OCI-LY1 (cell line): ENCODE measurements around the gene C11orf21.

ENCODE experiments used
- H2AFZ ChIP-seq: fragments of 200-600 bp; sonication (generic), shearing (Covaris generic); 2 replicates; pipeline ENCODE4 v1.6.0; 2014; ENCODE audit warnings: antibody characterized with exemption, mild to moderate bottlenecking, low read length
- H3F3A ChIP-seq: fragments of 200-600 bp; sonication (generic), shearing (Covaris generic); 2 replicates; pipeline ENCODE4 v1.6.0; 2014; ENCODE audit warnings: mild to moderate bottlenecking, antibody characterized with exemption, low read length, moderate library complexity; ENCODE audit not compliant: insufficient read depth
- H3K27ac ChIP-seq: fragments of 200-600 bp; sonication (generic); 2 replicates; pipeline ENCODE4 v1.5.1; 2014; ENCODE audit warnings: low read length, mixed run types, mild to moderate bottlenecking, low read depth; ENCODE audit not compliant: poor library complexity, severe bottlenecking
- H3K27me3 ChIP-seq: fragments of 200-600 bp; sonication (generic); 2 replicates; pipeline ENCODE4 v1.6.0; 2014; ENCODE audit warnings: antibody characterized with exemption, mild to moderate bottlenecking, low read length, moderate library complexity; ENCODE audit not compliant: insufficient read depth
- H3K36me3 ChIP-seq: fragments of 200-600 bp; sonication (generic); 2 replicates; pipeline ENCODE4 v1.6.1; 2014; ENCODE audit warnings: mild to moderate bottlenecking, antibody characterized with exemption, low read length, moderate library complexity, mixed read lengths; ENCODE audit not compliant: insufficient read depth
- H3K4me1 ChIP-seq: fragments of 200-600 bp; sonication (generic); 2 replicates; pipeline ENCODE4 v1.5.1; 2014; ENCODE audit warnings: mild to moderate bottlenecking, low read length, moderate library complexity; ENCODE audit not compliant: insufficient read depth, severe bottlenecking
- H3K4me2 ChIP-seq: fragments of 200-600 bp; sonication (generic), shearing (Covaris generic); 2 replicates; pipeline ENCODE4 v1.6.1; 2014; ENCODE audit warnings: low read length
- H3K4me3 ChIP-seq: fragments of 200-600 bp; sonication (generic); 2 replicates; pipeline ENCODE4 v1.5.1; 2014; ENCODE audit warnings: low read length, low read depth, mild to moderate bottlenecking, mixed read lengths; ENCODE audit not compliant: poor library complexity, severe bottlenecking
- H3K79me2 ChIP-seq: fragments of 200-600 bp; shearing (Covaris generic); 2 replicates; pipeline ENCODE4 v1.6.1; 2016; ENCODE audit warnings: mixed run types, low read length, mixed read lengths; ENCODE audit not compliant: insufficient read depth
- H3K9ac ChIP-seq: fragments of 200-600 bp; sonication (generic), shearing (Covaris generic); 2 replicates; pipeline ENCODE4 v1.6.1; 2014; ENCODE audit warnings: mild to moderate bottlenecking, low read length, mixed read lengths
- H3K9me2 ChIP-seq: fragments of 200-600 bp; sonication (generic), shearing (Covaris generic); 2 replicates; pipeline ENCODE4 v1.6.1; 2014; ENCODE audit warnings: low read depth, mild to moderate bottlenecking, low read length, mixed read lengths
- H3K9me3 ChIP-seq: fragments of 200-600 bp; shearing (Covaris generic); 2 replicates; pipeline ENCODE4 v1.6.1; 2014; ENCODE audit warnings: low read length, mixed read lengths
- H4K20me1 ChIP-seq: fragments of 200-600 bp; sonication (generic), shearing (Covaris generic); 2 replicates; pipeline ENCODE4 v1.6.0; 2016; ENCODE audit warnings: mild to moderate bottlenecking, low read length; ENCODE audit not compliant: insufficient read depth
- EZH2 ChIP-seq: fragments of 200-600 bp; sonication (generic), shearing (Covaris generic); IDR thresholded peaks from 2 replicates; pipeline ENCODE4 v1.8.0; 2017; ENCODE audit warnings: borderline replicate concordance, mixed run types, mild to moderate bottlenecking, antibody characterized with exemption, low read length, moderate library complexity, mixed read lengths
- TF ChIP-seq, protein P1 (sequence below): fragments of 200-600 bp; sonication (generic), shearing (Covaris generic); IDR thresholded peaks from 2 replicates; pipeline ENCODE4 v1.5.1; 2017; ENCODE audit warnings: mild to moderate bottlenecking, antibody characterized with exemption, low read length, moderate library complexity, mixed read lengths

Gene C11orf21

DNA sequence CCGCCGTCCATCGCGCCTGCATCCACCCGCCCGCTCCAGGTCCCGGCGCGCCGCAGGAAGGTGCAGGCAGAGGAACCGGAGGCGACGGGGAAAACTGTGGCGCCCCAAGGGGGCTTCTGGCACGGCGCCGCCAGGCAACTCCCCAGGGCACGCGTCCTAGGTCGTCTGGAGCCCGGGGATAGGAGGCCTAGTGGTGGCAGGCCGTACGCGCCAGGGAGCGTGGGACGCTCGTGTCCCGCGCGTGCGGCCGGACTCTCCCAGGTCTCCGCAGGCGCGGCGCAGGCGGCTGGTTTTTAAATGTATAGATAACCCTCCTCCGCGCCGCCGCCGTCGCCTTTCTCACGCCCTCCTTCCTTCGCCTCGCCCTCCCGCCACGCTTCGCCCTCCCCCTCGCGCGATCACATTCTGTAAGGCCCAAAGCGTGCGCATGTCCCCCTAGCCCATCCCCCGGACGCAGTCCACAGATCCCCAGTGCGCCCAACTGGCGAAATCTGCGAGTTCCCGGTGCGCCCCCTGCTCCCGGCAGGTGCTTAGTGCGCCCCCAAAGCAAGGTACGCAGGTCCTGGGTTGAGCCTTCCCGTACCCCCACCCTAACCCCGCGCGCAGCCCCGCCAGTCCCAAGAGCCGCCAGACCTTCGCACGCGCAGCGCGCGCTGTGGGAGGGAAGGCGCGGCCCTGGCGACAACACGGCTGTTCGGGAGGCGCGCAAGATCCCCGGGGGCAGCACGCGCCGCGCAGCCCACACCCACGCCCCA lies 31.2 kb downstream of the C11orf21 start, which contains the start of gene ASCL2:
Gene ASCL2, minus strand, starts transcription at position 267 of the 755 bp plus-strand sequence. Its CDS starts 256 bp downstream, at position 11.
- Histone ChIP-seq H3K4me2 (no peak within 1 kb of the TSS), H3K27ac (no peak within 1 kb of the TSS), H3K9me3 (no peaks in the 10 kb centered on the region), H3K9ac (no peak within 1 kb of the TSS), H3K36me3 (no peaks in the 10 kb centered on the region), H3K4me1 (no peaks in the 10 kb centered on the region), H3K9me2 (no peaks in the 10 kb centered on the region), H3K27me3 (0 out of 2 replicates have a peak, but pooled peaks cover 4% of the 10 kb centered on the region), H3K79me2 (no peaks in the 10 kb centered on the region), H4K20me1 (no peaks in the 10 kb centered on the region), H3K4me3 (no peak within 1 kb of the TSS), H3F3A (no peaks in the 10 kb centered on the region), H2AFZ (no peak within 1 kb of the TSS)
- TF ChIP-seq, protein P1, sequence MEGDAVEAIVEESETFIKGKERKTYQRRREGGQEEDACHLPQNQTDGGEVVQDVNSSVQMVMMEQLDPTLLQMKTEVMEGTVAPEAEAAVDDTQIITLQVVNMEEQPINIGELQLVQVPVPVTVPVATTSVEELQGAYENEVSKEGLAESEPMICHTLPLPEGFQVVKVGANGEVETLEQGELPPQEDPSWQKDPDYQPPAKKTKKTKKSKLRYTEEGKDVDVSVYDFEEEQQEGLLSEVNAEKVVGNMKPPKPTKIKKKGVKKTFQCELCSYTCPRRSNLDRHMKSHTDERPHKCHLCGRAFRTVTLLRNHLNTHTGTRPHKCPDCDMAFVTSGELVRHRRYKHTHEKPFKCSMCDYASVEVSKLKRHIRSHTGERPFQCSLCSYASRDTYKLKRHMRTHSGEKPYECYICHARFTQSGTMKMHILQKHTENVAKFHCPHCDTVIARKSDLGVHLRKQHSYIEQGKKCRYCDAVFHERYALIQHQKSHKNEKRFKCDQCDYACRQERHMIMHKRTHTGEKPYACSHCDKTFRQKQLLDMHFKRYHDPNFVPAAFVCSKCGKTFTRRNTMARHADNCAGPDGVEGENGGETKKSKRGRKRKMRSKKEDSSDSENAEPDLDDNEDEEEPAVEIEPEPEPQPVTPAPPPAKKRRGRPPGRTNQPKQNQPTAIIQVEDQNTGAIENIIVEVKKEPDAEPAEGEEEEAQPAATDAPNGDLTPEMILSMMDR: no peak
- TF ChIP-seq EZH2: no peak

DNA sequence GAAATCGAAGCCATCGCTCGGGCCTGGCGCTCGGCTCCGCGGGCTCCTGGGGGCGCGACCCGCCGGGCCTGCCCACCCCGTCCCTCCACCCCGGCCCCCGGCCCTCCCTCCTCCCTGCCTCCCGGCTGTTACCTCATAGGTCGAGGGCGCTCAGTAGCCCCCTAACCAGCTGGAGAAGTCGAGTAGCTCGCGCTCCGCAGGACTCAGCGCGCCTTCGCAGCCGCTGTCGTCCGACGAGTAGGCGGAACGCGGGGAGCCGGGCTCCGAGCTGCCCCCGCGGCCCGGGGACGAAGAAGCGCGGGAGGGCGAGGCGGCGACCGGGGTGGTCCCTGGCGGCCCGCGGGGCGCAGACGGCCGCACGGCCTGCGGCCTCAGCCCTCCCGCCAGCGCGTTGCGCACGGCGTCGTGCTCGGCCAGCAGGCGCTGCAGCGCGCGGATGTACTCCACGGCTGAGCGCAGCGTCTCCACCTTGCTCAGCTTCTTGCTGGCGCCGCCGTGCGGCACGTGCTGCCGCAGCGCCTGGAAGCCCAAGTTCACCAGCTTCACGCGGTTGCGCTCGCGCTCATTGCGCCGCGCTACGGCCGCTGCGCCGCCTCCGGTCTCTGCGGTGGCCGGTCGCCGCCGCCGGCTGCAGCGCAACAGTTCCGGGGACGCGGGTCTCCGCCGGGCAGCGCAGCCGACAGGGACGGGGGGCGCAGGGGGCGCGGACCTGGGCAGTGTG lies 32.0 kb downstream of the C11orf21 start:
- Histone ChIP-seq H3K9me3 (no peaks in the 10 kb centered on the region), H2AFZ (no peak overlapping the region), H3K9me2 (no peaks in the 10 kb centered on the region), H3K4me3 (no peak overlapping the region), H3K36me3 (no peaks in the 10 kb centered on the region), H3K4me1 (no peaks in the 10 kb centered on the region), H4K20me1 (no peaks in the 10 kb centered on the region), H3K79me2 (no peaks in the 10 kb centered on the region), H3F3A (no peaks in the 10 kb centered on the region), H3K27me3 (no peaks in the 10 kb centered on the region), H3K9ac (no peak overlapping the region), H3K27ac (no peak overlapping the region), H3K4me2 (no peak overlapping the region)
- no peak for TF ChIP-seq EZH2

DNA sequence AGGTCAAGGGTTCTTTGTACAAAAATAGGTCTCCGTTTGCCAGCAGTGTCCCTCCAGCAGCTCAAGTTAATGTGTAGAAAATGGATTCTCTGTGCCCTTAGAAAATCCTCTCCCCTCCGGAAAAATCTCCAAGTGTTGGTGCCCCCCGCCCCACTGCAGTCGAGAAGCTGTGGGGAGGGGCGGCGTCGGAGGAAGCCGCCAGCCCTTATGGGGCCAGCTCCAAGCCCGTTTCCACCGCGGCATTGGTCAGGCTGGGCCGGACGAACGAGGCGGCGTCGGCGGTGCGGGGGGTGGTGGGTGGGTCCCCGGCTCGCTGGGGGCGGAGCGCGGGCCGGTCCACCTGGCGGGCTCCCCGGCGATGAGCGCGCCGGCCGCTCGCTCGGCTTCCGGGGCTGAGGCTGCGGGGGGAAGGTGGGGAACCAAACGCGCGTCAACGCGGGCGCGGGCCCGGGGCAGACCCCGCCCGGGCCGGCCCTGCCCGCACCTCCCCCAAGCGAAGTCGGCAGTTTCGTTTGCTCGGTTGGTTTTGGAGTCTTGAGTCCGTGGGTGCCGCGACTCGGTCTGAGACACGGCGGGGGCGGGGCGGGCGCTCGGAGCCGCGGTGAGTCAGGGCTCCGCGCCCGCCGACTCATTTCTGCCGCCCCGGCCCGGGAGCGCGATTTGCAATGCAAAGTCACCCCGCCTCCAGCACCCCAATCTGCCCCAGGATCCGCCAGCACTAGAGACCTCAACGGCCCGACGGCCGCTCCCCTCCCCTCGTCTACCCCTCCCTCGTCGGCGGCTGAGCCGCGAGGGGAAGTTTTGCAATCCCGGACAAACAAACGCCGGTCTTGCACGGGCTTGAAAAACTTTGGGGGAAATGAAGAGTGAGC lies 32.8 kb downstream of the C11orf21 start:
- no peak overlapping the region for H3K4me2 ChIP-seq
- no peaks in the 10 kb centered on the region for H3K79me2 ChIP-seq
- H2AFZ ChIP-seq: no peak overlapping the region
- no peak overlapping the region for H3K4me3 ChIP-seq
- H3K9me3 ChIP-seq: no peaks in the 10 kb centered on the region
- H3K4me1 ChIP-seq: no peaks in the 10 kb centered on the region
- H3K36me3 ChIP-seq: no peaks in the 10 kb centered on the region
- H3K9me2 ChIP-seq: no peaks in the 10 kb centered on the region
- no peak overlapping the region for H3K9ac ChIP-seq
- H3K27ac ChIP-seq: no peak overlapping the region
- no peaks in the 10 kb centered on the region for H3K27me3 ChIP-seq
- H4K20me1 ChIP-seq: no peaks in the 10 kb centered on the region
- H3F3A ChIP-seq: no peaks in the 10 kb centered on the region
- TF ChIP-seq EZH2: no peak
- TF ChIP-seq, protein P1: no peak
